Progenitor cell of endocrine pancreas (in vitro differentiated cells): ENCODE measurements around the gene EIF1AD. TPM values are rescaled to one million over a fixed set of nuclear protein-coding genes. Genes with fewer than 3 reads are reported as not detected.

Source experiments
- DNase-seq: peaks from one replicate; pipeline ENCODE4 v3.0.0; 2021; ENCODE audit warnings: low spot score; ENCODE audit not compliant: unreplicated experiment
- H3K27ac Mint-ChIP-seq: 2 replicates; pipeline ENCODE4 v1.8.0; 2021; ENCODE audit warnings: mild to moderate bottlenecking, moderate library complexity, mixed read lengths
- H3K27me3 Mint-ChIP-seq: 2 replicates; pipeline ENCODE4 v1.8.0; 2021; ENCODE audit warnings: mixed read lengths
- H3K36me3 Mint-ChIP-seq: 2 replicates; pipeline ENCODE4 v1.8.0; 2022; ENCODE audit warnings: mixed read lengths; ENCODE audit not compliant: insufficient read depth
- H3K4me1 Mint-ChIP-seq: 2 replicates; pipeline ENCODE4 v1.8.0; 2021; ENCODE audit warnings: low read depth, mixed read lengths
- H3K4me3 Mint-ChIP-seq: 2 replicates; pipeline ENCODE4 v1.8.0; 2021; ENCODE audit warnings: low read depth, mild to moderate bottlenecking, moderate library complexity, mixed read lengths
- H3K9me3 Mint-ChIP-seq: 2 replicates; pipeline ENCODE4 v1.8.0; 2021; ENCODE audit warnings: low read depth, mixed read lengths
- CTCF ChIP-seq: fragments of 200-600 bp; sonication (generic); IDR thresholded peaks from one replicate; pipeline ENCODE4 v1.5.0; 2021; ENCODE audit warnings: antibody characterized with exemption, mild to moderate bottlenecking; ENCODE audit not compliant: unreplicated experiment
- total RNA-seq: library from RNA; stranded (reverse); gene quantifications from 2 replicates; pipeline ENCODE4 v1.2.1, GENCODE V29; 2021

EIF1AD gene
- total RNA-seq, 1 donor from 2014 or later: 40.1 TPM

GRCh38 chr11:66006891-66007176, 4.9 kb upstream of the EIF1AD start:
- H3K9me3 Mint-ChIP-seq: no peaks in the 10 kb centered on the region
- no peak overlapping the region for H3K4me3 Mint-ChIP-seq
- peaks cover 18% of the 10 kb centered on the region for H3K27me3 Mint-ChIP-seq
- no peak for DNase-seq
- H3K36me3 Mint-ChIP-seq: peaks cover 1% of the 10 kb centered on the region
- no peak overlapping the region for H3K27ac Mint-ChIP-seq
- TF ChIP-seq CTCF: no peak
- peaks cover 12% of the 10 kb centered on the region for H3K4me1 Mint-ChIP-seq

GRCh38 chr11:66006134-66006890, 4.4 kb upstream of the EIF1AD start:
- peaks cover 15% of the 10 kb centered on the region for H3K27me3 Mint-ChIP-seq
- TF ChIP-seq CTCF: no peak
- peaks cover 13% of the 10 kb centered on the region for H3K4me1 Mint-ChIP-seq
- peak overlapping the region; percentile 22 for H3K4me3 Mint-ChIP-seq
- peaks cover 1% of the 10 kb centered on the region for H3K36me3 Mint-ChIP-seq
- H3K27ac Mint-ChIP-seq: no peak overlapping the region
- H3K9me3 Mint-ChIP-seq: no peaks in the 10 kb centered on the region
- no peak for DNase-seq

- Mint-ChIP-seq H3K27me3 (peaks cover 6% of the 10 kb centered on the region), H3K27ac (peak overlapping the region; percentile 5), H3K9me3 (no peaks in the 10 kb centered on the region), H3K4me3 (peak overlapping the region; percentile 62), H3K36me3 (peaks cover 9% of the 10 kb centered on the region), H3K4me1 (peaks cover 18% of the 10 kb centered on the region)
- no peak for DNase-seq
- no peak for TF ChIP-seq CTCF
Measured at GRCh38 chr11:66004186-66004585, 2.2 kb upstream of the EIF1AD start.

- peaks cover 5% of the 10 kb centered on the region for H3K27me3 Mint-ChIP-seq
- H3K9me3 Mint-ChIP-seq: no peaks in the 10 kb centered on the region
- no peak for TF ChIP-seq CTCF
- peaks cover 9% of the 10 kb centered on the region for H3K36me3 Mint-ChIP-seq
- H3K27ac Mint-ChIP-seq: peak overlapping the region; percentile 85
- H3K4me3 Mint-ChIP-seq: peak overlapping the region; percentile 100
- DNase-seq: no peak
- H3K4me1 Mint-ChIP-seq: peaks cover 18% of the 10 kb centered on the region
Measured at GRCh38 chr11:66003291-66003690, 1.3 kb upstream of the EIF1AD start.

GRCh38 chr11:66002648-66003225, 780 bp upstream of the EIF1AD start:
- Mint-ChIP-seq H3K27me3 (no peaks in the 10 kb centered on the region), H3K4me1 (peaks cover 18% of the 10 kb centered on the region), H3K27ac (peak overlapping the region; percentile 85), H3K9me3 (no peaks in the 10 kb centered on the region), H3K36me3 (peaks cover 11% of the 10 kb centered on the region), H3K4me3 (peak overlapping the region; percentile 100)
- no peak for TF ChIP-seq CTCF
- DNase-seq: no peak
